HG03066 (cell line): ENCODE results near the gene ROBO1.
"Not testable (repeated sequence)": the region's sequence is repeated elsewhere in the genome, so short reads cannot be mapped to it uniquely, and the experiment has no call there.

ENCODE experiments used
- ATAC-seq: cut with Tn5 transposase; IDR thresholded peaks from one replicate; pipeline ENCODE4 v1.9.1; 2021; ENCODE audit warnings: low read depth; ENCODE audit not compliant: unreplicated experiment

The ROBO1 gene

GRCh38 chr3:79558943-79559342 lies 208.9 kb downstream of the ROBO1 start:
- ATAC-seq: no peak

- no peak for ATAC-seq
Measured at GRCh38 chr3:79555655-79556054, 212.1 kb downstream of the ROBO1 start.

GRCh38 chr3:79551997-79552396 lies 215.8 kb downstream of the ROBO1 start:
- ATAC-seq: no peak

GRCh38 chr3:79551321-79551892 lies 216.4 kb downstream of the ROBO1 start:
- no peak for ATAC-seq

GRCh38 chr3:79543218-79543982 lies 224.4 kb downstream of the ROBO1 start:
- ATAC-seq: no peak

GRCh38 chr3:79534727-79535126 lies 233.1 kb downstream of the ROBO1 start:
- ATAC-seq: no peak

- no peak for ATAC-seq
Measured at GRCh38 chr3:79531566-79532295, 236.1 kb downstream of the ROBO1 start.

- ATAC-seq: peak; percentile 61
Measured at GRCh38 chr3:79521221-79521848, 246.5 kb downstream of the ROBO1 start.

- no peak for ATAC-seq
Measured at GRCh38 chr3:79517766-79518413, 249.9 kb downstream of the ROBO1 start.

- no peak for ATAC-seq
Measured at GRCh38 chr3:79516795-79517194, 251.0 kb downstream of the ROBO1 start.

- no peak for ATAC-seq
Measured at GRCh38 chr3:79515072-79515471, 252.7 kb downstream of the ROBO1 start.

- no peak for ATAC-seq
Measured at GRCh38 chr3:79514069-79514468, 253.7 kb downstream of the ROBO1 start.

- no peak for ATAC-seq
Measured at GRCh38 chr3:79506751-79507150, 261.0 kb downstream of the ROBO1 start.

GRCh38 chr3:79502216-79502681 lies 265.5 kb downstream of the ROBO1 start:
- ATAC-seq: not testable (repeated sequence)

GRCh38 chr3:79497447-79498111 lies 270.2 kb downstream of the ROBO1 start:
- peak; percentile 73 for ATAC-seq

GRCh38 chr3:79491029-79491641 lies 276.7 kb downstream of the ROBO1 start:
- ATAC-seq: no peak

GRCh38 chr3:79490165-79491028 lies 277.4 kb downstream of the ROBO1 start:
- ATAC-seq: no peak

- no peak for ATAC-seq
Measured at GRCh38 chr3:79488407-79488806, 279.4 kb downstream of the ROBO1 start.

GRCh38 chr3:79480746-79481145 lies 287.1 kb downstream of the ROBO1 start:
- no peak for ATAC-seq
